Endothelial cell of umbilical vein (primary cell): ENCODE results near the gene SPAM1. TPM values are rescaled to one million over a fixed set of nuclear protein-coding genes. Genes with fewer than 3 reads are reported as not detected.

Experiments
- BruUV-seq: library from RNA; stranded (reverse); fragments of 400-500 nt; replicated peaks from 2 replicates; lab custom pipeline; 2021; lab: Mats Ljungman, UMichigan
- CTCF ChIA-PET: fragments of 300-600, 350-600 bp; sonication (Branson Sonifier 250); formaldehyde crosslinking; loops from one replicate; lab custom pipeline; 2021; ENCODE audit warnings: antibody characterized with exemption, inconsistent platforms; lab: Charles Lee
- POLR2A ChIA-PET: fragments of 300-600, 350-600 bp; sonication (Branson Sonifier 250); formaldehyde crosslinking; loops from one replicate; lab custom pipeline; 2021; ENCODE audit warnings: antibody characterized with exemption, inconsistent platforms; lab: Charles Lee
- DNase-seq: peaks from one replicate; pipeline ENCODE4 v3.0.0-alpha.2; 2011; ENCODE audit warnings: low read depth, low spot score
- FAIRE-seq: peaks from 2 replicates; lab custom pipeline; 2011; peaks lifted over from hg19 to GRCh38; lab: Jason Lieb, UNC
- H2AFZ ChIP-seq: 2 replicates; pipeline ENCODE4 v1.6.0; 2012; ENCODE audit warnings: low read depth, low read length, control low read depth, inconsistent platforms
- H3K27ac ChIP-seq: 2 replicates; pipeline ENCODE4 v1.5.1; 2011; ENCODE audit warnings: low read depth, mild to moderate bottlenecking, control low read depth, low read length, moderate library complexity; ENCODE audit not compliant: insufficient read depth
- H3K27me3 ChIP-seq, 2 experiments: 2 replicates each; pipeline versions ENCODE4 v1.6.0 to v1.6.1; 2011; ENCODE audit warnings: low read length in 2 of 2, mixed read lengths in 1 of 2; ENCODE audit not compliant: control insufficient read depth in 2 of 2, insufficient read depth in 2 of 2
- H3K36me3 ChIP-seq, 2 experiments: 2 replicates in 1 of 2; 3 replicates in 1 of 2; pipeline ENCODE4 v1.5.1; 2011; ENCODE audit warnings: low read length in 2 of 2, mild to moderate bottlenecking in 1 of 2, moderate library complexity in 1 of 2; ENCODE audit not compliant: control insufficient read depth in 2 of 2, insufficient read depth in 2 of 2; ENCODE audit errors: extremely low read depth in 1 of 2
- H3K4me1 ChIP-seq: 3 replicates; pipeline ENCODE4 v1.5.1; 2011; ENCODE audit warnings: mild to moderate bottlenecking, low read length; ENCODE audit not compliant: control insufficient read depth, insufficient read depth; ENCODE audit errors: extremely low read depth
- H3K4me2 ChIP-seq: 2 replicates; pipeline ENCODE4 v1.6.1; 2011; ENCODE audit warnings: low read length, control low read depth, mixed read lengths; ENCODE audit not compliant: insufficient read depth
- H3K4me3 ChIP-seq, 3 experiments: fragments of 200-600 bp in 1 of 3; sonication (generic), shearing (Covaris generic) in 1 of 3; replicated peaks in 1 of 3; 2 replicates each; pipeline ENCODE4 v1.5.1; 2011 to 2016; ENCODE audit warnings: control low read depth in 3 of 3, low read length in 3 of 3, mild to moderate bottlenecking in 2 of 3, inconsistent platforms in 1 of 3, low read depth in 1 of 3, moderate library complexity in 1 of 3; ENCODE audit not compliant: insufficient read depth in 1 of 3
- H3K79me2 ChIP-seq: 2 replicates; pipeline ENCODE4 v1.6.0; 2012; ENCODE audit warnings: low read length, inconsistent platforms; ENCODE audit not compliant: control insufficient read depth, insufficient read depth
- H3K9ac ChIP-seq: replicated peaks from 2 replicates; pipeline ENCODE3; 2011; ENCODE audit warnings: low read length, control low read depth; ENCODE audit not compliant: insufficient read depth; ENCODE audit errors: extremely low read depth
- H3K9me1 ChIP-seq: replicated peaks from 3 replicates; pipeline ENCODE4 v1.6.0; 2011; ENCODE audit warnings: mild to moderate bottlenecking, low read length; ENCODE audit not compliant: control insufficient read depth, insufficient read depth; ENCODE audit errors: extremely low read depth
- H3K9me3 ChIP-seq: replicated peaks from 2 replicates; pipeline ENCODE4 v1.5.1; 2012; ENCODE audit warnings: low read length, inconsistent platforms; ENCODE audit not compliant: control insufficient read depth, insufficient read depth
- H4K20me1 ChIP-seq: replicated peaks from 2 replicates; pipeline ENCODE3; 2011; ENCODE audit warnings: mild to moderate bottlenecking, low read length; ENCODE audit not compliant: control insufficient read depth, insufficient read depth; ENCODE audit errors: extremely low read depth
- CTCF ChIP-seq, 2 donors: IDR thresholded peaks; 1 replicate in 1 of 2; 2 replicates in 1 of 2; pipeline ENCODE4 v1.5.1; 2011; ENCODE audit warnings: low read length in 2 of 2, mild to moderate bottlenecking in 2 of 2, moderate library complexity in 2 of 2, control low read depth in 1 of 2, inconsistent platforms in 1 of 2, low read depth in 1 of 2; ENCODE audit not compliant: insufficient read depth in 1 of 2; ENCODE audit errors: extremely low read depth in 1 of 2
- EZH2 ChIP-seq: IDR thresholded peaks from 2 replicates; pipeline ENCODE4 v1.6.1; 2012; ENCODE audit warnings: borderline replicate concordance, low read depth, mild to moderate bottlenecking, moderate library complexity, low read length, inconsistent platforms; ENCODE audit not compliant: severe bottlenecking
- FOS ChIP-seq: IDR thresholded peaks from 2 replicates; pipeline ENCODE4 v1.6.1; 2011; ENCODE audit warnings: mild to moderate bottlenecking, low read length, moderate library complexity, borderline replicate concordance; ENCODE audit not compliant: insufficient read depth
- GATA2 ChIP-seq: IDR thresholded peaks from 2 replicates; pipeline ENCODE4 v1.7.0; 2011; ENCODE audit warnings: low read depth, mild to moderate bottlenecking, moderate library complexity, mixed read lengths, low read length; ENCODE audit not compliant: insufficient read length, insufficient read depth
- JUN ChIP-seq: IDR thresholded peaks from 2 replicates; pipeline ENCODE4 v1.6.1; 2011; ENCODE audit warnings: borderline replicate concordance, low read depth; ENCODE audit not compliant: insufficient read length, insufficient read depth
- MYC ChIP-seq: IDR thresholded peaks from one replicate; pipeline ENCODE4 v1.6.1; 2011; ENCODE audit warnings: mild to moderate bottlenecking, low read depth, low read length
- POLR2A ChIP-seq: IDR thresholded peaks from 2 replicates; pipeline ENCODE4 v1.6.1; 2012; ENCODE audit warnings: low read depth, mild to moderate bottlenecking, control low read depth, low read length
- POLR2AphosphoS5 ChIP-seq: IDR thresholded peaks from 2 replicates; pipeline ENCODE4 v1.6.1; 2012; ENCODE audit warnings: low read depth, mild to moderate bottlenecking, control low read depth, low read length, moderate library complexity; ENCODE audit not compliant: insufficient read depth
- dilution Hi-C: fragments of 300-500 bp; cut with MboI; formaldehyde crosslinking; loops from one replicate; pipeline ENCODE4 v1.15.0; 2019; ENCODE audit warnings: low sequenced_read_pairs; ENCODE audit not compliant: extremely low pct_ligation_motif_present
- intact Hi-C: fragments of 100-400 bp; cut with micrococcal nuclease; formaldehyde crosslinking; loops from one replicate; pipeline ENCODE4 v1.10.0; 2022
- polyA plus RNA-seq, 4 experiments: library from polyadenylated mRNA; depleted of rRNA in 3 of 4; stranded (reverse) in 3 of 4; unstranded in 1 of 4; fragments of >200 nt; gene quantifications; 2 replicates each; pipeline versions ENCODE4 v1.2.1 to v1.2.3, GENCODE V29; 2011 to 2012; ENCODE audit warnings: missing spikeins in 1 of 4
- total RNA-seq: library from RNA; stranded (reverse); gene quantifications from 2 replicates; pipeline ENCODE4 v1.2.3, GENCODE V29; 2021
- TF ChIP-seq, protein P1 (sequence below): IDR thresholded peaks from 2 replicates; pipeline ENCODE4 v1.6.1; 2011; ENCODE audit not compliant: insufficient read depth, insufficient read length

Gene SPAM1
- total and polyA plus RNA-seq, 2 donors (not counting 3 experiments of a cell fraction or from before 2014, with no cell fraction given) = not detected

DNA sequence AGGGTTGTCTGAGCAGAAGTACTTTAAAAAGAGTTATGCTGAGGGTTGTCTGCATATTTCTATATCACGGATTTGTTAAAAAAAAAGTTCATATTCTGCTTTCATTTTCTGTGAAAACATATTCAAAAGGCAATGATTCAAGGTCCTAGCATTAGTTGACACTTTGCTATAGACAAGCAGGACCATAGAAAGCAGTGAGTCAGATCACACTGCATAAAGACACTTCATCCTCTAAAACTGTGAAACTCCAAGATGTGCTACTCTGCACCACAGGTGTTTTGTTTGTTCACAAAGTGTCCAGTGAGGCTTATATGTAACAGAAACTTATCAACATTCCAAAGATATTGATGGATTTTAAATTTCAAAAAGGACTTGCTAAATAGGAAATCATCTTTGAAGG, 47.0 kb downstream of the SPAM1 start:
- CTCF ChIA-PET = no interaction called here
- Histone ChIP-seq H3K27me3 (no peaks in the 10 kb centered on the region), H2AFZ (no peak overlapping the region), H3K9ac (no peak overlapping the region), H3K36me3 (no peaks in the 10 kb centered on the region), H3K4me2 (no peak overlapping the region), H3K79me2 (no peaks in the 10 kb centered on the region), H4K20me1 (no peaks in the 10 kb centered on the region), H3K4me1 (no peaks in the 10 kb centered on the region), H3K9me1 (no peaks in the 10 kb centered on the region), H3K27ac (no peak overlapping the region), H3K9me3 (no peaks in the 10 kb centered on the region), H3K4me3 (no peak overlapping the region)
- POLR2A ChIA-PET = no interaction called here
- BruUV-seq = no TSS peak
- no peak for DNase-seq
- intact Hi-C loops (no loop called here), dilution Hi-C loops (no loop called here)
- FAIRE-seq = no peak
- TF ChIP-seq, protein P1, sequence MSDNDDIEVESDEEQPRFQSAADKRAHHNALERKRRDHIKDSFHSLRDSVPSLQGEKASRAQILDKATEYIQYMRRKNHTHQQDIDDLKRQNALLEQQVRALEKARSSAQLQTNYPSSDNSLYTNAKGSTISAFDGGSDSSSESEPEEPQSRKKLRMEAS = no peak
- TF ChIP-seq FOS = no peak
- no peak for TF ChIP-seq JUN
- TF ChIP-seq MYC = no peak
- TF ChIP-seq GATA2 = no peak
- TF ChIP-seq CTCF (IDR thresholded peaks at IDR 0.05; ENCODE audit: extremely low read depth in 1 of 2, insufficient read depth in 1 of 2, low read depth in 1 of 2, low read length in 2 of 2) = no peak
- no peak for TF ChIP-seq POLR2AphosphoS5
- TF ChIP-seq POLR2A = no peak
- no peak for TF ChIP-seq EZH2
